MCF 10A (cell line): ENCODE data around the gene ATR. TPM values are rescaled to one million over a fixed set of nuclear protein-coding genes. Genes with fewer than 3 reads are reported as not detected.
A peak's percentile ranks its signal among the peaks of the same experiment; 100 is the strongest.

Experiments used
- BruUV-seq: library from RNA; stranded (reverse); fragments of 400-500 nt; replicated peaks from 2 replicates; lab custom pipeline; 2021; lab: Mats Ljungman, UMichigan
- CTCF ChIA-PET: fragments of 300-600 bp; sonication (Branson Sonifier 250); formaldehyde crosslinking; extraction: SDS; loops from one replicate; lab custom pipeline; 2021; ENCODE audit warnings: antibody characterized with exemption, inconsistent platforms; lab: Yijun Ruan, JAX
- POLR2A ChIA-PET: fragments of 300-600, 350-650 bp; sonication (Branson Sonifier 250); formaldehyde crosslinking; extraction: SDS; loops from one replicate; lab custom pipeline; 2020; ENCODE audit warnings: antibody characterized with exemption, inconsistent platforms; lab: Yijun Ruan, JAX
- DNase-seq: peaks from one replicate; pipeline ENCODE4 v3.0.0-alpha.2; 2018; ENCODE audit not compliant: unreplicated experiment
- H3K27ac Mint-ChIP-seq: one replicate; pipeline ENCODE4 v1.8.0; 2022; ENCODE audit warnings: mild to moderate bottlenecking, low read depth, mixed read lengths; ENCODE audit not compliant: unreplicated experiment
- H3K27me3 Mint-ChIP-seq: one replicate; pipeline ENCODE4 v1.8.0; 2022; ENCODE audit warnings: mixed read lengths; ENCODE audit not compliant: insufficient read depth, unreplicated experiment
- H3K36me3 Mint-ChIP-seq: one replicate; pipeline ENCODE4 v1.8.0; 2022; ENCODE audit warnings: mild to moderate bottlenecking, moderate library complexity, mixed read lengths; ENCODE audit not compliant: insufficient read depth, unreplicated experiment
- H3K4me1 Mint-ChIP-seq: one replicate; pipeline ENCODE4 v1.8.0; 2022; ENCODE audit warnings: mixed read lengths; ENCODE audit not compliant: insufficient read depth, unreplicated experiment
- H3K4me3 Mint-ChIP-seq: one replicate; pipeline ENCODE4 v1.8.0; 2022; ENCODE audit warnings: mild to moderate bottlenecking, moderate library complexity, mixed read lengths; ENCODE audit not compliant: unreplicated experiment
- H3K9me3 Mint-ChIP-seq: one replicate; pipeline ENCODE4 v1.8.0; 2022; ENCODE audit warnings: mixed read lengths; ENCODE audit not compliant: unreplicated experiment
- intact Hi-C: fragments of 100-400 bp; cut with micrococcal nuclease; formaldehyde crosslinking; loops from 2 replicates; pipeline ENCODE4 v1.14.1; 2022
- total RNA-seq: library from RNA; stranded (reverse); gene quantifications from 2 replicates; pipeline ENCODE4 v1.2.3, GENCODE V29; 2022
- TF ChIP-seq, protein P1 (sequence below): fragments of 200-600 bp; IDR thresholded peaks from one replicate; pipeline ENCODE4 v1.8.0; 2022; ENCODE audit warnings: antibody characterized with exemption, mild to moderate bottlenecking; ENCODE audit not compliant: unreplicated experiment

The ATR gene
- total RNA-seq, 1 experiment from 2014 or later: 30.2 TPM

DNA sequence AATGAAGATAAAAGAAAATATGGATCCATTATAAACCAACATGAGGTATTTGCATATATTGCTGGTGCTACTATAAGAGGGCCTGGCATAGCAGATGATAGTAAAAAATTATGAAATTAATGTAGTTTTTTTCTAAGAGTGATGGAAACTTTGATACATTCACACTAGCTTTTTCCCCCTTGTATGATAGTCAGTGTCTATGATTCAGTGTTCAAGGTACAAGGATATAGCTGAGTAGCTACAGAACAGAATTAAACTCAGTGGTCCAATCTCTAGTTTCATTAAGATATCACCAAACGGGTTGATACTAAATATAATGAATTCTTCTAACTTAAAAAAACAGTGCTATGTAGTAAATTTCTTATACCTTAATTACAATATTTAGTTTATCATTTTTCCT lies 80.8 kb downstream of the ATR start:
- Mint-ChIP-seq H3K4me1 (peaks cover 16% of the 10 kb centered on the region), H3K27me3 (no peaks in the 10 kb centered on the region), H3K27ac (peak overlapping the region; percentile 76), H3K4me3 (no peak overlapping the region), H3K9me3 (no peaks in the 10 kb centered on the region), H3K36me3 (peaks cover 70% of the 10 kb centered on the region)
- BruUV-seq: no TSS peak
- TF ChIP-seq, protein P1, sequence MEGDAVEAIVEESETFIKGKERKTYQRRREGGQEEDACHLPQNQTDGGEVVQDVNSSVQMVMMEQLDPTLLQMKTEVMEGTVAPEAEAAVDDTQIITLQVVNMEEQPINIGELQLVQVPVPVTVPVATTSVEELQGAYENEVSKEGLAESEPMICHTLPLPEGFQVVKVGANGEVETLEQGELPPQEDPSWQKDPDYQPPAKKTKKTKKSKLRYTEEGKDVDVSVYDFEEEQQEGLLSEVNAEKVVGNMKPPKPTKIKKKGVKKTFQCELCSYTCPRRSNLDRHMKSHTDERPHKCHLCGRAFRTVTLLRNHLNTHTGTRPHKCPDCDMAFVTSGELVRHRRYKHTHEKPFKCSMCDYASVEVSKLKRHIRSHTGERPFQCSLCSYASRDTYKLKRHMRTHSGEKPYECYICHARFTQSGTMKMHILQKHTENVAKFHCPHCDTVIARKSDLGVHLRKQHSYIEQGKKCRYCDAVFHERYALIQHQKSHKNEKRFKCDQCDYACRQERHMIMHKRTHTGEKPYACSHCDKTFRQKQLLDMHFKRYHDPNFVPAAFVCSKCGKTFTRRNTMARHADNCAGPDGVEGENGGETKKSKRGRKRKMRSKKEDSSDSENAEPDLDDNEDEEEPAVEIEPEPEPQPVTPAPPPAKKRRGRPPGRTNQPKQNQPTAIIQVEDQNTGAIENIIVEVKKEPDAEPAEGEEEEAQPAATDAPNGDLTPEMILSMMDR: no peak
- intact Hi-C loops: loop anchor here (1.0 kb wide), 1 partner anchor 22 kb away; no protein-coding TSS in a partner anchor
- ChIA-PET CTCF (no interaction called here), POLR2A (interaction anchor here (0.6 to 1.8 kb wide), 3 partner anchors 8 to 60 kb away, joined by 4 to 8 read pairs (median 4); no protein-coding TSS in a partner anchor)
- DNase-seq: no peak

DNA sequence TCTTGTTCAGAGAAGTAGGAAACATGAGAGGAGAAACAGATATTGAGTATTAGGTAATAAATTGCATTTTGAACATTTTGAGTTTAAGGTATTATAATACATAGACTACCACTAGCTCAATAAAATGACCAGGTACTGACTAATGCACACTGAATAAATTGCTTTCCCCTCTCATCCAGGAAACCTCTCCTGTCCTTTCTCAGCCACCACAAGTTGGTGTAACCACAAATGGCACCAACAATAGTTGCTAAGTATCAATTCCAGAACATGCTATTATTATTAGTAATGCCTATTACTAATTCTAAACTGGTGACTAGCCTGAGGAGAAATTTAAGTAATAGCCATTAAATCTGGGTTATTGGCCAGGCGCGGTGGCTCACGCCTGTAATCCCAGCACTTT lies 83.4 kb downstream of the ATR start:
- peaks cover 6% of the 10 kb centered on the region for H3K4me1 Mint-ChIP-seq
- no peak overlapping the region for H3K27ac Mint-ChIP-seq
- H3K9me3 Mint-ChIP-seq: no peaks in the 10 kb centered on the region
- H3K4me3 Mint-ChIP-seq: no peak overlapping the region
- ChIA-PET CTCF (interaction anchor here (0.6 kb wide), 1 partner anchor 581 kb away, joined by 3 read pairs; no protein-coding TSS in a partner anchor), POLR2A (interaction anchor here (0.7 kb wide), 1 partner anchor 45 kb away, joined by 4 read pairs; no protein-coding TSS in a partner anchor)
- DNase-seq: no peak
- intact Hi-C loops: no loop called here
- no peaks in the 10 kb centered on the region for H3K27me3 Mint-ChIP-seq
- TF ChIP-seq, protein P1: no peak
- no TSS peak for BruUV-seq
- peaks cover 80% of the 10 kb centered on the region for H3K36me3 Mint-ChIP-seq

DNA sequence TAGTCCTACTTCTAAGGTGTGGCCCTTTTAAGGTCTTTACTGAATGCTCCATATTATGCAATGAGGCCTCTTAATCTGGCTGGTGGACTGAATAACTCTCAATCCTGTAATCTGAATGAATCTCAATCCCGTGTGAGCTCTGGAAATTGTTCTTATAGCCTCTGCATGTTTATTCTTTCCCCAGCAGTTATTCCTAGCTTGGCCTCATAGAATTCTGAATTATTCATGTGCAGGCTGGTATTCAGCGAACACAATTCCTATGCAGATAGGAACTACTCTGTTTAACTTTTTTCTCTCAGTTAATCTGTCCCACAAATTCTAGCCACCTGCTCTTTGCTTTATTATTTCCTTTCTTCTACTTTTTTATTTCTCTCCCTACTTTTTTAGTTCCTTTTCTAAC lies 86.3 kb downstream of the ATR start:
- TF ChIP-seq, protein P1: no peak
- H3K27ac Mint-ChIP-seq: no peak overlapping the region
- H3K4me1 Mint-ChIP-seq: no peaks in the 10 kb centered on the region
- no peak for DNase-seq
- POLR2A ChIA-PET: interaction anchor here (1.1 to 1.2 kb wide), 3 partner anchors 8 to 26 kb away, joined by 3 to 4 read pairs (median 4); no protein-coding TSS in a partner anchor
- peaks cover 75% of the 10 kb centered on the region for H3K36me3 Mint-ChIP-seq
- H3K9me3 Mint-ChIP-seq: no peaks in the 10 kb centered on the region
- intact Hi-C loops: no loop called here
- no peaks in the 10 kb centered on the region for H3K27me3 Mint-ChIP-seq
- H3K4me3 Mint-ChIP-seq: no peak overlapping the region
- CTCF ChIA-PET: no interaction called here
- no TSS peak for BruUV-seq

DNA sequence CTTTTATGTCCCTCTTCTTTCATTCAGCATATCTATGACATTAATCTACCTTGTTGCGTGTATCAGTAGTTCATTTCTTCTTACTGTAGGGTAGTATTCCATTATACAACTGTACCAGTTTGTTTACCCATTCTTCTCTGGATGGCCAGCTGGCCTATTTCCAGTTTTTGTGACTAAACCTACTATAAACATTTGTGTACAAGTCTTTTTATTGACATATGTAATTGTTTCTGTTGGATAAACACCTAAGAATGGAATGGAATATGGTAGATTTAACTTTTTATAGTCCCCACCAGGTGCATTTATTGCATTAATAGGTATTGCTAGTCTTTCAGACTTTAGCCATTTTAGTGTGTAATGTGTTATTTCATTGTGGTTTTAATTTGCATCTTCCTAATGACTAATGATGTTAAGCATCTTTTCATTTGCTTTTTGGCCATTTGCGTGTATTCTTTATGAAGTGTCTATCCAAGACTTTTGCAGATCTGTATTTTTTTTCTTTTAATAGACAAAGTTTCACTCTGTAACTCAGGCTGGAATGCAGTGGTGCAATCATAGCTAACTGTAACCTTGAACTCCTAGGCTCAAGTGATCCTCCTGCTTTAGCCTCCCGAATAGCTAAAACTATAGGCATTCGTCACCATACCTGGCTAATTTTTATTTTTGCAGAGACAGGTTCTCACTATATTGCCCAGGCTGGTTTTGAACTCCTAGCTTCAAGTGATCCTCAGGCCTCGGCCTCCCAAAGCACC lies 88.8 kb downstream of the ATR start:
- ChIA-PET CTCF (interaction anchor here (0.5 kb wide), 1 partner anchor 55 kb away, joined by 4 read pairs; no protein-coding TSS in a partner anchor), POLR2A (interaction anchor here (1.2 to 1.7 kb wide), 2 partner anchors 9 to 43 kb away, joined by 3 to 8 read pairs; no protein-coding TSS in a partner anchor)
- Mint-ChIP-seq H3K27ac (no peak overlapping the region), H3K4me3 (no peak overlapping the region), H3K27me3 (no peaks in the 10 kb centered on the region), H3K4me1 (no peaks in the 10 kb centered on the region), H3K9me3 (no peaks in the 10 kb centered on the region), H3K36me3 (peaks cover 84% of the 10 kb centered on the region)
- intact Hi-C loops: no loop called here
- TF ChIP-seq, protein P1: no peak
- DNase-seq: peak; percentile 19
- BruUV-seq: no TSS peak
